PC-3 (cell line): ENCODE results near the gene POLR2C. TPM values are rescaled to one million over a fixed set of nuclear protein-coding genes. Genes with fewer than 3 reads are reported as not detected.

ENCODE experiments used
- ATAC-seq: fragments of 200-7000 bp; cut with Tn5 transposase; 2 replicates; pipeline ENCODE4 v1.9.1; 2020; ENCODE audit warnings: mild to moderate bottlenecking, moderate library complexity
- BruUV-seq: library from RNA; stranded (reverse); fragments of 400-500 nt; replicated peaks from 2 replicates; lab custom pipeline; 2021; lab: Mats Ljungman, UMichigan
- CTCF ChIA-PET: fragments of 300-600 bp; sonication (Branson Sonifier 250); formaldehyde crosslinking; loops from one replicate; lab custom pipeline; 2022; ENCODE audit warnings: antibody characterized with exemption; lab: Charles Lee
- POLR2A ChIA-PET: fragments of 300-600 bp; sonication (Branson Sonifier 250); formaldehyde crosslinking; loops from one replicate; lab custom pipeline; 2022; ENCODE audit warnings: antibody characterized with exemption; ENCODE audit not compliant: unreplicated experiment; lab: Charles Lee
- DNase-seq: peaks from one replicate; pipeline ENCODE4 v3.0.0-alpha.2; 2015
- H2AFZ ChIP-seq: fragments of 300-600 bp; sonication (generic); 2 replicates; pipeline ENCODE4 v1.6.0; 2016; ENCODE audit warnings: antibody characterized with exemption, low read length
- H3F3A ChIP-seq: fragments of 300-600 bp; sonication (generic); one replicate; pipeline ENCODE4 v1.6.0; 2017; ENCODE audit warnings: antibody characterized with exemption, low read length, control low read depth, mild to moderate bottlenecking; ENCODE audit not compliant: unreplicated experiment
- H3K27ac ChIP-seq: fragments of 300-600 bp; sonication (generic); 2 replicates; pipeline ENCODE4 v1.5.1; 2016; ENCODE audit warnings: mild to moderate bottlenecking, low read length
- H3K27me3 ChIP-seq: fragments of 300-600 bp; sonication (generic); 2 replicates; pipeline ENCODE4 v1.6.1; 2016; ENCODE audit warnings: low read length, mixed read lengths
- H3K36me3 ChIP-seq: fragments of 300-600 bp; sonication (generic); 2 replicates; pipeline ENCODE4 v1.6.1; 2016; ENCODE audit warnings: low read depth, mixed run types, low read length, mixed read lengths
- H3K4me1 ChIP-seq: fragments of 300-600 bp; sonication (generic); 2 replicates; pipeline ENCODE4 v1.5.1; 2016; ENCODE audit warnings: low read length; ENCODE audit not compliant: insufficient read depth
- H3K4me2 ChIP-seq: fragments of 300-600 bp; sonication (generic); 2 replicates; pipeline ENCODE4 v1.6.0; 2016; ENCODE audit warnings: low read length
- H3K4me3 ChIP-seq: fragments of 300-600 bp; sonication (generic); 2 replicates; pipeline ENCODE4 v1.5.1; 2016; ENCODE audit warnings: mild to moderate bottlenecking, low read length, mixed read lengths
- H3K79me2 ChIP-seq: fragments of 300-600 bp; sonication (generic); 2 replicates; pipeline ENCODE4 v1.6.1; 2017; ENCODE audit warnings: low read length, mixed read lengths
- H3K9ac ChIP-seq: fragments of 300-600 bp; sonication (generic); 2 replicates; pipeline ENCODE4 v1.6.0; 2016; ENCODE audit warnings: mild to moderate bottlenecking, low read length
- H3K9me2 ChIP-seq: fragments of 300-600 bp; sonication (generic); replicated peaks from 2 replicates; pipeline ENCODE4 v1.6.1; 2016; ENCODE audit warnings: mixed run types, low read length, mixed read lengths
- H3K9me3 ChIP-seq: fragments of 300-600 bp; sonication (generic); 2 replicates; pipeline ENCODE4 v1.6.1; 2016; ENCODE audit warnings: low read length, mixed read lengths
- H4K20me1 ChIP-seq: fragments of 300-600 bp; sonication (generic); 2 replicates; pipeline ENCODE4 v1.6.1; 2016; ENCODE audit warnings: low read length, mixed read lengths
- CTCF ChIP-seq: fragments of 300-600 bp; sonication (generic); conservative IDR thresholded peaks from 2 replicates; pipeline ENCODE4 v1.5.1; 2017; ENCODE audit warnings: antibody characterized with exemption, low read depth, mild to moderate bottlenecking, low read length
- EZH2 ChIP-seq: fragments of 300-600 bp; sonication (generic); IDR thresholded peaks from one replicate; pipeline ENCODE4 v1.6.1; 2017; ENCODE audit warnings: antibody characterized with exemption, mild to moderate bottlenecking, low read length; ENCODE audit not compliant: unreplicated experiment
- EZH2phosphoT487 ChIP-seq: fragments of 300-600 bp; sonication (generic); IDR thresholded peaks from 2 replicates; pipeline ENCODE4 v1.6.1; 2018; ENCODE audit warnings: mild to moderate bottlenecking, antibody characterized with exemption, low read length, borderline replicate concordance
- intact Hi-C: fragments of 100-400 bp; cut with micrococcal nuclease; formaldehyde crosslinking; loops from 2 replicates; pipeline ENCODE4 v1.9.0; 2023
- total RNA-seq: library from RNA; depleted of rRNA; stranded (reverse); fragments of >200 nt; gene quantifications from 2 replicates; pipeline ENCODE4 v1.2.3, GENCODE V29; 2014

The POLR2C gene
- total RNA-seq, 1 experiment from 2014 or later = 114 TPM

DNA sequence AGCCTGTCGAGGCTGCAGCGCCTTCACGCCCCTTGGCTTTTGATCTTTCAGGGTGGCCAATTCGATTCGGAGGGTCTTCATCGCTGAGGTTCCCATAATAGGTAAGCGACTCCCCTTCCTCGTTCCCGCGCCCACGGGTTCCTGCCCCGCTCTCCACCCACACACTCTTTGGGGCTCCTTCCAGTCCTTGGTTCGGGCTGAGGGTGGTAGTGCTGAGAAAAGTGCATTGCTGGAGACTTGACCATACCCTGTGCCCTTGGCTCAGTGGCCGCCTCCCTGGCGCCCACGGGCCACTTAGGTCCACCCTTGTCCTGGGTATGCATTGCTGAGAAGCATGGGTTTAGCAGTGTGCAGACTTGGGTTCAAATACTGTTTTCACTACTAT is 491 bp downstream of the POLR2C start:
- H3K36me3 ChIP-seq = peaks cover 19% of the 10 kb centered on the region; the same call in 1 of the 2 replicates
- H3K4me2 ChIP-seq = peak overlapping the region; percentile 96
- H3K27ac ChIP-seq = no peak overlapping the region
- H3K9me3 ChIP-seq = no peaks in the 10 kb centered on the region
- ChIA-PET POLR2A (interaction anchor here (0.6 kb wide), 1 partner anchor 947 kb away, joined by 3 read pairs; no protein-coding TSS in a partner anchor), CTCF (no interaction called here)
- H2AFZ ChIP-seq = no peak overlapping the region
- H3F3A ChIP-seq = no peaks in the 10 kb centered on the region
- no peak for DNase-seq
- BruUV-seq = no TSS peak
- peaks cover 26% of the 10 kb centered on the region for H3K79me2 ChIP-seq
- no peaks in the 10 kb centered on the region for H3K27me3 ChIP-seq
- no peaks in the 10 kb centered on the region for H3K4me1 ChIP-seq
- H3K9ac ChIP-seq = peak overlapping the region; percentile 84
- H3K9me2 ChIP-seq = no peaks in the 10 kb centered on the region
- ATAC-seq = peak; percentile 55
- no peaks in the 10 kb centered on the region for H4K20me1 ChIP-seq
- peak overlapping the region; percentile 97 for H3K4me3 ChIP-seq
- TF ChIP-seq EZH2phosphoT487 (no peak), EZH2 (no peak), CTCF (no peak)
- intact Hi-C loops = loop anchor here (2.0 kb wide), 1 partner anchor 14 kb away; no protein-coding TSS in a partner anchor

DNA sequence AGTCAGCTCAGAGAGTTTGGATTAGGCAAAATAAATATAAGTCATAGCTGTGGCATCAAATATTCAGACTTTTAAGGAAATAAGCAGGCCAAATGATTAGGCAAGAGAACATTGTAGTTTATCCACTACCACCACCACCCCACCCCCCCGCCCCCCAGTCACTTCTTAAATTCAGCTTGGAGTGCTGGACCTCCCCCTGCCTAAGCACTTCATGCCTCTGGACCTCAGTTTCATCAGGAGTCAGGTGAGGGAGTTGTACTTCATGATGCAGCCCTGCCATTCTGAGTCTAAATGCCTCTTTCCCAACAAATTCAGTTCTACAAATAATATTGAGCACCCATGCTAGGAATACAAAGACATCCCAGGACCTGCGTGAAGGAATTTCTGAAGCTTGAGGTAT is 2.0 kb downstream of the POLR2C start:
- Histone ChIP-seq H3K9me2 (no peaks in the 10 kb centered on the region), H3K9me3 (no peaks in the 10 kb centered on the region), H3K4me1 (no peaks in the 10 kb centered on the region), H3K36me3 (peaks cover 26% of the 10 kb centered on the region; the same call in 1 of the 2 replicates), H4K20me1 (no peaks in the 10 kb centered on the region), H3K4me3 (no peak overlapping the region), H3K4me2 (no peak overlapping the region), H3K9ac (no peak overlapping the region), H3K79me2 (peaks cover 26% of the 10 kb centered on the region), H3K27me3 (no peaks in the 10 kb centered on the region), H2AFZ (no peak overlapping the region), H3K27ac (no peak overlapping the region), H3F3A (no peaks in the 10 kb centered on the region)
- DNase-seq (no peak), ATAC-seq (no peak)
- TF ChIP-seq CTCF (no peak), EZH2 (no peak), EZH2phosphoT487 (no peak)
- ChIA-PET CTCF (no interaction called here), POLR2A (no interaction called here)
- no TSS peak for BruUV-seq
- intact Hi-C loops = no loop called here

GRCh38 chr16:57468346-57468745 is 5.9 kb downstream of the POLR2C start:
- Histone ChIP-seq H3K4me1 (no peaks in the 10 kb centered on the region), H3K79me2 (peaks cover 20% of the 10 kb centered on the region), H3K9me2 (no peaks in the 10 kb centered on the region), H3K9ac (no peak overlapping the region), H3K27ac (no peak overlapping the region), H3K4me3 (no peak overlapping the region), H3F3A (no peaks in the 10 kb centered on the region), H3K9me3 (no peaks in the 10 kb centered on the region), H4K20me1 (no peaks in the 10 kb centered on the region), H3K27me3 (no peaks in the 10 kb centered on the region), H3K4me2 (no peak overlapping the region), H3K36me3 (peaks cover 43% of the 10 kb centered on the region; the same call in 1 of the 2 replicates), H2AFZ (no peak overlapping the region)
- no peak for TF ChIP-seq EZH2phosphoT487
- no peak for TF ChIP-seq CTCF
- POLR2A ChIA-PET = no interaction called here
- no peak for ATAC-seq
- CTCF ChIA-PET = no interaction called here
- no peak for DNase-seq
- no TSS peak for BruUV-seq
- intact Hi-C loops = no loop called here
